Measurements from ENCODE around the gene MOGAT1. TPM values are rescaled to one million over a fixed set of nuclear protein-coding genes. Genes with fewer than 3 reads are reported as not detected.

Gene MOGAT1
- total RNA-seq, 1 experiment from 2014 or later = not detected

GRCh38 chr2:222649801-222650200 is 21.7 kb upstream of the MOGAT1 start:
- H2BK12ac ChIP-seq (ENCODE audit: insufficient read length, low read depth, low read length) = no peak overlapping the region
- H4K5ac ChIP-seq (ENCODE audit: insufficient read length, low read depth, low read length) = no peak overlapping the region
- H3K14ac ChIP-seq (ENCODE audit: insufficient read depth, low read length) = no peak overlapping the region
- WGBS (ENCODE audit: extremely low coverage, insufficient read length, low lambda C conversion rate) = no CpG with 5 or more reads among the region's 3 CpGs
- H3K27me3 Mint-ChIP-seq (ENCODE audit: low read depth) = no peaks in the 10 kb centered on the region
- no peak overlapping the region for H3T11ph ChIP-seq (ENCODE audit: low read length)
- no peak overlapping the region for H2AFZ ChIP-seq (ENCODE audit: low read length)
- H2AK5ac ChIP-seq (ENCODE audit: insufficient read length, low read length) = no peak overlapping the region
- H2BK20ac ChIP-seq (ENCODE audit: low read depth, low read length, poor library complexity, severe bottlenecking) = no peak overlapping the region
- no peak overlapping the region for H2BK5ac ChIP-seq (ENCODE audit: insufficient read length, low read length)
- H2BK120ac ChIP-seq (ENCODE audit: low read depth, low read length, poor library complexity, severe bottlenecking) = no peak overlapping the region
- H3K4me1 ChIP-seq (ENCODE audit: insufficient read depth, low read length) = no peaks in the 10 kb centered on the region
- H3K4me2 ChIP-seq (ENCODE audit: insufficient read depth, insufficient read length, low read length) = no peak overlapping the region
- no peaks in the 10 kb centered on the region for H3K23me2 ChIP-seq (ENCODE audit: insufficient read length, low read depth, low read length, poor library complexity, severe bottlenecking)
- DNase-seq = no peak
- no peaks in the 10 kb centered on the region for H3K9me3 Mint-ChIP-seq
- H2BK15ac ChIP-seq (ENCODE audit: low read depth, low read length) = no peak overlapping the region
- H3K23ac ChIP-seq (ENCODE audit: insufficient read length, low read depth, low read length) = no peak overlapping the region
- no peaks in the 10 kb centered on the region for H3K27me3 ChIP-seq (ENCODE audit: insufficient read depth, low read length)
- TF ChIP-seq CTCF (conservative IDR thresholded peaks at IDR 0.05) = no peak
- H3K36me3 Mint-ChIP-seq (ENCODE audit: insufficient read depth in 1 of 3, low read depth in 3 of 3) = peaks cover 10 to 32% (median 32%) of the 10 kb centered on the region in 3 experiments; a peak in 5 of 7 replicates
- peaks cover 2 to 7% of the 10 kb centered on the region in 2 experiments; a peak in 2 of 4 replicates for H3K4me1 Mint-ChIP-seq
- H3K9me3 ChIP-seq (ENCODE audit: control insufficient read depth, low read depth, low read length) = no peaks in the 10 kb centered on the region
- no peak overlapping the region for H4K91ac ChIP-seq (ENCODE audit: insufficient read length, low read depth, low read length)
- H3K4me3 Mint-ChIP-seq = no peak overlapping the region
- no peak overlapping the region for H3K56ac ChIP-seq (ENCODE audit: insufficient read length, low read depth, low read length)
- no peaks in the 10 kb centered on the region for H4K20me1 ChIP-seq (ENCODE audit: control insufficient read depth, insufficient read depth, insufficient read length)
- H3K79me2 ChIP-seq (ENCODE audit: insufficient read depth, low read length) = peaks cover 13% of the 10 kb centered on the region; the same call in 1 of the 2 replicates
- H3K27ac ChIP-seq (ENCODE audit: insufficient read length, low read depth, low read length) = no peak overlapping the region
- no peak overlapping the region for H3K9ac ChIP-seq (ENCODE audit: extremely low read depth, insufficient read length, low read length)
- no peak overlapping the region for H3K27ac Mint-ChIP-seq
- no peak overlapping the region for H4K8ac ChIP-seq (replicated peaks; ENCODE audit: insufficient read length, low read depth, low read length)
- no peak overlapping the region for H3K4ac ChIP-seq (ENCODE audit: low read depth, low read length)
- no peak overlapping the region for H3K18ac ChIP-seq (ENCODE audit: insufficient read length, low read depth, low read length)
- H3K79me1 ChIP-seq (ENCODE audit: insufficient read depth, low read depth, low read length, poor library complexity, severe bottlenecking) = peaks cover 10% of the 10 kb centered on the region

Measured in H9 (cell line).